Activated CD8-positive, alpha-beta T cell treated with anti-CD3 and anti-CD28 coated beads, Interleukin-2, amount 10 ng/mL, durations not matched to agents 7 days and 5 days (primary cell): Measurements from ENCODE around the gene GTSF1L. TPM values are rescaled to one million over a fixed set of nuclear protein-coding genes. Genes with fewer than 3 reads are reported as not detected.

ENCODE experiments used
- ATAC-seq: fragments of 150-1000 bp; cut with Tn5 transposase; one replicate; pipeline ENCODE4 v1.10.0; 2021; ENCODE audit warnings: moderate library complexity
- CTCF ChIA-PET: fragments of 350-600 bp; sonication (Branson Sonifier 250); formaldehyde crosslinking; loops from one replicate; lab custom pipeline; 2021; ENCODE audit warnings: antibody characterized with exemption; lab: Charles Lee
- POLR2A ChIA-PET: fragments of 350-600 bp; sonication (Branson Sonifier 250); formaldehyde crosslinking; loops from one replicate; lab custom pipeline; 2021; ENCODE audit warnings: antibody characterized with exemption; lab: Charles Lee
- DNase-seq: peaks from one replicate; pipeline ENCODE4 v3.0.0-alpha.2; 2020
- H3K27ac Mint-ChIP-seq: one replicate; pipeline ENCODE4 v1.8.0; 2021; ENCODE audit warnings: mild to moderate bottlenecking, mixed read lengths
- H3K27me3 Mint-ChIP-seq: one replicate; pipeline ENCODE4 v1.8.0; 2021; ENCODE audit warnings: low read depth, mixed read lengths
- H3K36me3 Mint-ChIP-seq: one replicate; pipeline ENCODE4 v1.8.0; 2021; ENCODE audit warnings: low read depth, mixed read lengths
- H3K4me1 Mint-ChIP-seq: one replicate; pipeline ENCODE4 v1.8.0; 2021; ENCODE audit warnings: low read depth, mixed read lengths
- H3K4me3 Mint-ChIP-seq: one replicate; pipeline ENCODE4 v1.8.0; 2021; ENCODE audit warnings: mild to moderate bottlenecking, mixed read lengths
- H3K9me3 Mint-ChIP-seq: one replicate; pipeline ENCODE4 v1.8.0; 2022; ENCODE audit warnings: mixed read lengths; ENCODE audit not compliant: insufficient read depth
- total RNA-seq, 2 experiments: library from RNA; stranded (reverse); gene quantifications; one replicate each; pipeline ENCODE4 v1.2.3, GENCODE V29; 2021

The GTSF1L gene
- total RNA-seq, 2 experiments from 2014 or later = not detected

DNA sequence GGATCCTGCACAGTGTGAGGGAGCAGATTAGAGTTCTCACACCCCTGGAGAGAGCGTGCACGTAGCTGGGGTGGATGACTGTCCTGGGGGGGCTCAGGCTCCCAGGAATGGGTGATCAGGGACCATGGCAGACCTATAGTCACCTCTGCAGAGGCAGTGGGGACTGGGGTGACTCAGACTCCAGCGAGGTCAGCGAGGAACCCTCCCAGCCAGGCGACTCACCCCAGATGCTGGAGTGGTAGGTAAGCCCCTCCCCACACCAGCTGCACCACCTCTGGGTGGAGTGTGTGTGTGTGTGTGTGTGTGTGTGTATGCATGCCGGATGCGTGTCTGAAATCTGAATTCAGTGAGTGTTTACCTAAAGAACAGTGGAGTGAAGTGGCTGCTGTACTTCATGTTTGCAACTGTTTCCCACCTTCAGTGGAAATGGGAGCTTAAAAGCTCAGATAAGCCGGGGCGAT, 17.4 kb upstream of the GTSF1L start:
- ChIA-PET POLR2A (interaction anchor here (0.6 kb wide), 1 partner anchor 95 kb away, joined by 3 read pairs; no protein-coding TSS in a partner anchor), CTCF (interaction anchor here (0.8 to 1.6 kb wide), 2 partner anchors 295 to 336 kb away, joined by 3 to 4 read pairs; no protein-coding TSS in a partner anchor)
- Mint-ChIP-seq H3K27ac (no peak overlapping the region), H3K4me1 (peaks cover 4% of the 10 kb centered on the region), H3K9me3 (no peaks in the 10 kb centered on the region), H3K4me3 (no peak overlapping the region), H3K36me3 (no peaks in the 10 kb centered on the region), H3K27me3 (peaks cover 4% of the 10 kb centered on the region)
- DNase-seq (no peak), ATAC-seq (no peak)

DNA sequence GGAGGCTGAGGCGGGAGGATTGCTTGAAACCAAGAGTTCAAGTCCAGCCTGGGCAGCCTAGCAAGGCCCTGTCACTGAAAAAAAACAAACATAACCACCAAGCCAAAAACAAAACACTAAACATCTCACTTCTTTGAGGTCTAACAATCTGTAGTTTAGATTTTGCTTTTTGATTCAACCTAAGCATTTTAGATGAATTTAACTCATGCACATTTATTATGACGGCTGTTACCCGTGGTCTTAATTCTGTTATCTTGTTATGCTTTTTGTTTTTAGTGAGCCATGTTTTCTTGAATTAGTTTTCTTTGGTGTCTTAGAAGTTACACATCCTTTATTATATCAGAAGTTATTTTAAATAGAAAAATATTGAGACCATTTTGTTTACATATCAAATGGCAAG, 13.8 kb upstream of the GTSF1L start:
- ATAC-seq = no peak
- H3K27ac Mint-ChIP-seq = no peak overlapping the region
- H3K36me3 Mint-ChIP-seq = no peaks in the 10 kb centered on the region
- DNase-seq = no peak
- H3K4me3 Mint-ChIP-seq = no peak overlapping the region
- peaks cover 4% of the 10 kb centered on the region for H3K27me3 Mint-ChIP-seq
- POLR2A ChIA-PET = no interaction called here
- H3K9me3 Mint-ChIP-seq = no peaks in the 10 kb centered on the region
- H3K4me1 Mint-ChIP-seq = peaks cover 14% of the 10 kb centered on the region
- CTCF ChIA-PET = no interaction called here

DNA sequence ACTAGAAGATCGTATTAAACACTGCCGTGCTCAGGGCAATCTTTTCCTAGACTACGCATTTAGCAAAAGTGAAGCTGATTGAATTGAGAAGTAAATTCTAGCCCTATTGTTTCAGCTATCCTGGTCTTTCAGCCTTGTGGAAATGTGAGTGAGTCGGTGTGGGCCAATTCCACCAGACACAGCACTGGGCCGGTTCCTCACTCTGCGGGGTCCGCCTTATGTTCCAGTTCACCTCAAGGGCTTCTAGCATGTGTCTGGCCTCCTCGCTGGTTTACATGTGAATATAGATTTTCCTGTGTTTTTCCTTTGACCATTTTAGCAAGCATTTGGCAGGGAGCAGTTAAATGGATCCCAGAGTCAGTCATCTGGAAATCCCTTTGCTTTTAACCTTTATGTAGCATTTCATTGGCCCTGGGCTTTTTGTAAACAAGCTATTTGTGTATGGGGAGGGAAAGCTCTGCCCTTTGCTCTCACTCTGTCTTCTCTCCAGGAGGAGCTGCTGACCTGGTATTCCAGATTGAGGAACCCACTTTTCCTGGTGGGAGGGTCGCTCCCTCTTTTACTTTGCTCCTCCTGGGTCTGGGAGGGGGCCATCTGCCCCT, 12.4 kb upstream of the GTSF1L start:
- H3K4me3 Mint-ChIP-seq = no peak overlapping the region
- H3K36me3 Mint-ChIP-seq = no peaks in the 10 kb centered on the region
- ATAC-seq = no peak
- ChIA-PET POLR2A (no interaction called here), CTCF (interaction anchor here (1.1 to 3.4 kb wide), 2 partner anchors 10 to 11 kb away, joined by 4 to 11 read pairs; no protein-coding TSS in a partner anchor)
- no peaks in the 10 kb centered on the region for H3K9me3 Mint-ChIP-seq
- no peak for DNase-seq
- H3K27me3 Mint-ChIP-seq = peaks cover 4% of the 10 kb centered on the region
- peaks cover 10% of the 10 kb centered on the region for H3K4me1 Mint-ChIP-seq
- H3K27ac Mint-ChIP-seq = no peak overlapping the region

DNA sequence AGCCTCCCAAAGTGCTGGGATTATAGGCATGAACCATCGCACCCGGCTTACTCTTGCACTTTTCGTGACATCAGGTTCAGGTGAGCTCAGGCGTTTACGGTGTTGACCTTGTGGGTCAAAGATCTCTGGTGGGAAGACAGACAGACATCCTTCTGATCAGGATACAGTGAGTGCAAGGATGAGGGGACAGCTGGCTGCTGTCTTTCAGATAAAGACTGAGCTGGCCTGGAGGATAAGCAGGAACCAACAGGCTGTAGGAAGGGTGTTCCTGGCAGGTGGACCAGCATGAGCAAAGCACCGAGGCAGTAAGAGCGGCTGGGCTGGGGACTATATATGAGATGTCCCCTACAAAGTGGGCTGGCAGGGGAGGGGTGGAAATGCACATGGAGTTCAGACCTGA, 11.1 kb upstream of the GTSF1L start:
- CTCF ChIA-PET = interaction anchor here (1.7 to 3.4 kb wide), 4 partner anchors 10 to 343 kb away, joined by 7 to 11 read pairs (median 10); no protein-coding TSS in a partner anchor
- no peak overlapping the region for H3K27ac Mint-ChIP-seq

DNA sequence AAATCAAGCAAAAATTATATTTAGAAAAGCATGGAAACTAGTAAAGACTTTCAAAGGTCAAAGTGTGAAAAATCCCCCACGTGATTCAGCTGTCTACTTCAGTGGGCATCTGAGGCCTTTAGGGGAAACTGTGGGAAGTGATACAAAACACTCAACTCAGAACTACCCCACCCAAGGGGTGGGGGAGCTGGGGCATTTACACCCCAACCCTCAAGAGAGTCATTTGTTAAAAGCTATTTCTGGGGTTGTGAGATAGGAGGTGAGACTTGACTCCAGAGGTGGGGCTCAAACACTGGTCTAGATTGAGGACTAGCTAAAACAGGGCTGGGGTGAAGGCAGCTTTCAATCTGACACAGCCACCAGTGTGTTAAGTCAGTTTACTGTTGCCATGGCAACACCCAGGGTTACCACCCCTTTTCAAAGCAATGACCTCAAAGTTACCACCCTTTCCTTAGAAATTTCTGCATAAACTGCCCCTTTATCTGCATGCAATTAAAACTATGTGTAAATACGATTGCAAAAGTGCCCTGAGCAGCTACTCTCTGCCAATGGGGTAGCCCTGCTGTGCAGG, 9.9 kb upstream of the GTSF1L start:
- peak; percentile 73 for ATAC-seq

More for the DNA sequence above, 11.1 kb upstream of the GTSF1L start:
- no peak for DNase-seq
- POLR2A ChIA-PET = no interaction called here
- Mint-ChIP-seq H3K4me1 (peaks cover 17% of the 10 kb centered on the region), H3K9me3 (no peaks in the 10 kb centered on the region), H3K4me3 (no peak overlapping the region), H3K36me3 (no peaks in the 10 kb centered on the region), H3K27me3 (no peaks in the 10 kb centered on the region)
- ATAC-seq = no peak

DNA sequence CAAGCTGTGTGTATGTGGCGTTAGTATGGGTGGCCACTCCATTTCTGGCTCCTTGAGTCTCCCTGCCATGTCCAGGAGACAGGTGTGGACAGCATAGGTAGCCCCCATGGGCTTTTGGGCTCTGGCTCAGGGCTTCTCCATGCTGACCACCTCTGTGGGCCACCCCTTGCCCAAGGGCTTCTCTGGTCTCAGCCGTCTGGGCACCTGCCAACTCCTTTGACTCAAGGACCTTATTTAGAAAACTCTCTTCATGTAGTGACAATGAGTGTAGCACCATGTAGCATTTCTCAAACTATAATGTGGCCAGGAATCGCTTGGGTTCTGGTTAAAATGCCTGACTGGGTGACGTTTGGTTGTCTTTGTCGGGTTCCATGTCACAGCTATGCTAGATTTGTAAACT, 5.1 kb upstream of the GTSF1L start:
- Mint-ChIP-seq H3K9me3 (peaks cover 11% of the 10 kb centered on the region), H3K27ac (no peak overlapping the region), H3K4me3 (no peak overlapping the region), H3K4me1 (peaks cover 34% of the 10 kb centered on the region), H3K36me3 (peaks cover 3% of the 10 kb centered on the region), H3K27me3 (no peaks in the 10 kb centered on the region)
- CTCF ChIA-PET = interaction anchor here (2.0 kb wide), 1 partner anchor 19 kb away, joined by 9 read pairs; no protein-coding TSS in a partner anchor
- no peak for ATAC-seq
- DNase-seq = no peak
- POLR2A ChIA-PET = interaction anchor here (1.2 kb wide), 1 partner anchor 13 kb away, joined by 4 read pairs; no protein-coding TSS in a partner anchor

More for the DNA sequence above, 9.9 kb upstream of the GTSF1L start:
- Mint-ChIP-seq H3K36me3 (no peaks in the 10 kb centered on the region), H3K4me1 (peaks cover 23% of the 10 kb centered on the region), H3K9me3 (no peaks in the 10 kb centered on the region), H3K27me3 (no peaks in the 10 kb centered on the region), H3K27ac (no peak overlapping the region), H3K4me3 (no peak overlapping the region)
- POLR2A ChIA-PET = interaction anchor here (1.1 kb wide), 1 partner anchor 15 kb away, joined by 3 read pairs; no protein-coding TSS in a partner anchor
- peak; percentile 41 for DNase-seq
- CTCF ChIA-PET = interaction anchor here (1.0 to 3.4 kb wide), 9 partner anchors 8 to 344 kb away, joined by 3 to 11 read pairs (median 7); no protein-coding TSS in a partner anchor

DNA sequence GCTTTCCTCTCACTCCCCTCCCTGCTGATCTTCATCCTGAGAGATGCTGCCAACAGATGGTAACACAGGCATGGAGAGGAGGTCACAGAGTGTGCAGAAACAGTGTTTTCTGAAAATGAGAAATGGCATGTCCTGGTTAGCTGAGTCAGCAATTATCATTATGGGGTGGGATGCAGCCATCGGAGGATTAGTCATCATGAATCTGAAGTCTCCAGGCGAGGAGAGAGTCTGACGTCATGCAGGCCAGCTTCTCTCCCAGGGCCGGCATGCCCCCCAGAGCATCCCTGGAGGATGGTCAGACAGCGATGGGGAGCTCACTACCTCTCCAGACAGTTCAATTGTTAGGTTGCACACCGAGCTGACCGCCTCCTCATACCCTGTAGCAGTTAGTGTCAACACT, 4.7 kb upstream of the GTSF1L start:
- ATAC-seq = no peak

DNA sequence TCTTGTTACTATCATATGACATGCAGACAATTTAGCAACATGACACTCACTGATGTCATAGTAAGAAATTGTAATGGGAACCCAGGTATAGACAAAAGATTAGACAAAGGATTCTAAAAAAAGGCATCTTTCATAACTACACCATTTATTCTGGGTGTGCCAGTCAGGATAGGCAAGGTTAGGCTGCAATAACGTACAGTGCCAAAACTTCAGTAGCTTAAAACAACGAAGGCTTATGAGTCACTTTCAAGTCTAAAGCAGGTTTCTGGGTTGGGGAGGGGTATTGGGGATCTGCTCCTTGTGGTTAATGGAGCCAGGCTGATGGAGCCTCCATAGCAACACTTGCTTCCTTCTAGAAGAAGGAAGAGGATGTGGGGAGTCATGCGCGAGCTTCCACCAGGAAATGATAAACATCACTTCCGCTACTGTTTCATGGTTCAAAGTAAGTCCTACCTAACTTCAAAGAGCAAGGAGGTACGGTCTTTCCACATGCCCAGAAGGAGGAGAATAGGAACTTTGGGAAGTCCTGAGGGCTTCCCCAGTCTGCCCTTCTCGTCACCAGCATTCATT, 2.0 kb upstream of the GTSF1L start:
- no peak for DNase-seq
- Mint-ChIP-seq H3K36me3 (peaks cover 3% of the 10 kb centered on the region), H3K27me3 (no peaks in the 10 kb centered on the region), H3K9me3 (peaks cover 11% of the 10 kb centered on the region), H3K4me1 (peaks cover 27% of the 10 kb centered on the region), H3K27ac (peak overlapping the region; percentile 31), H3K4me3 (no peak overlapping the region)
- CTCF ChIA-PET = interaction anchor here (1.0 to 2.7 kb wide), 6 partner anchors 9 to 323 kb away, joined by 3 to 13 read pairs (median 7); no protein-coding TSS in a partner anchor
- ATAC-seq = no peak
- POLR2A ChIA-PET = interaction anchor here (0.7 to 0.8 kb wide), 2 partner anchors 17 to 61 kb away, joined by 3 read pairs; no protein-coding TSS in a partner anchor

More for the DNA sequence above, 4.7 kb upstream of the GTSF1L start:
- CTCF ChIA-PET = interaction anchor here (0.8 kb wide), 1 partner anchor 38 kb away, joined by 3 read pairs; no protein-coding TSS in a partner anchor
- Mint-ChIP-seq H3K9me3 (peaks cover 11% of the 10 kb centered on the region), H3K4me3 (no peak overlapping the region), H3K36me3 (peaks cover 3% of the 10 kb centered on the region), H3K4me1 (peaks cover 29% of the 10 kb centered on the region), H3K27me3 (no peaks in the 10 kb centered on the region), H3K27ac (no peak overlapping the region)
- POLR2A ChIA-PET = interaction anchor here (1.2 kb wide), 1 partner anchor 13 kb away, joined by 4 read pairs; no protein-coding TSS in a partner anchor
- DNase-seq = no peak

DNA sequence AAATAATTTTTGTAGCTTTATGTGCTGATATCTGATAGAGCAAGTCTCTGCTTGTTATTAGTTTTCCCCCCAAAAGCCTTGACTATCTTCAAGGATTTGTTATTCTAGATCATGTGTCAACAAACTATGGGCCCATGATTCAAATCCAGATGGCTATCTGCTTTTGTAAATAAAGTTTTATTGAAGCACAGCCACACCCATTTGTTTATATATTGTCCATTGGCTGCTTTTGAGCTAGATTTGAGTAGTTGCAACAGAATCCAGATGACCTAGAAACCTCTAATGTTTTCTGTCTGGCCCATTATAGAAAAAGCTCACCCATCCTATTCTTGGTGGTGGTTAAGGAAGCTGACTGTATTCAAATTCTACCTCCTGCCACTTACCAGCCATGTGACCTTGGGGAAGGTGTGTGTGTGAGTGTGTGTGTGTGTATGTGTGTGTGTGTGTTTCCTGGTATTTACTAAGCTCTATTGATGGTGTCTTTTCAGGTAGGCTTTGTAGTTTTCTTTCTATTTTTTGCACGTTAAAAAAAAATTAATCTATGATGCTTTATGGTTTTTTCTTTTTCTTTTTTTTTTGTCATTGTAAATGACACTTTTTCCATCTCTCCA, 1.3 kb upstream of the GTSF1L start:
- ATAC-seq = no peak
- Mint-ChIP-seq H3K4me3 (no peak overlapping the region), H3K9me3 (peaks cover 11% of the 10 kb centered on the region), H3K27me3 (no peaks in the 10 kb centered on the region), H3K36me3 (peaks cover 3% of the 10 kb centered on the region), H3K4me1 (peaks cover 26% of the 10 kb centered on the region), H3K27ac (no peak overlapping the region)
- POLR2A ChIA-PET = interaction anchor here (0.7 kb wide), 1 partner anchor 17 kb away, joined by 3 read pairs; no protein-coding TSS in a partner anchor
- peak; percentile 36 for DNase-seq
- CTCF ChIA-PET = interaction anchor here (1.0 to 2.7 kb wide), 6 partner anchors 10 to 323 kb away, joined by 3 to 13 read pairs (median 7); no protein-coding TSS in a partner anchor

DNA sequence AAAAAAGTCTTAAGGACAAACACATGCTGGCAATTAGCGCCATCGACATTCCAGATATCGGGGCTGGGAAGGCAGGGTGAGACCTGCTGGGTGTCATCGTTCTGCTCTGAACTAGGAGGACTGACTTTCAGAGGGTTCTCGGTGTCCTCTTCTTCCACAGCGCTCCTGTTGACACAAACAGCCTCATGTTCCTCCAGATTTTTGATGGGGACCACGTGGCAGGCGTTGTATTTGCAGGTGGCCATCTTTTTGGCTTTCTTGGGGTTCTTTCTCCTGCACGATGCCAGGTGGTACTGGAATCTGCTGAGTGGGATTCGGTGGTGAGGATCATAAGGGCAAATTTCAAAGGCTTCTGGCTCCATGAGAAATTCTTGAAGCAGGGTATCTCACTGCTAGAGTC, 469 bp downstream of the GTSF1L start:
- Mint-ChIP-seq H3K4me1 (peaks cover 27% of the 10 kb centered on the region), H3K36me3 (peaks cover 3% of the 10 kb centered on the region), H3K27ac (no peak overlapping the region), H3K4me3 (no peak overlapping the region), H3K27me3 (no peaks in the 10 kb centered on the region), H3K9me3 (peaks cover 11% of the 10 kb centered on the region)
- CTCF ChIA-PET = interaction anchor here (1.6 kb wide), 1 partner anchor 24 kb away, joined by 3 read pairs; no protein-coding TSS in a partner anchor
- DNase-seq = no peak
- no peak for ATAC-seq
- POLR2A ChIA-PET = no interaction called here

DNA sequence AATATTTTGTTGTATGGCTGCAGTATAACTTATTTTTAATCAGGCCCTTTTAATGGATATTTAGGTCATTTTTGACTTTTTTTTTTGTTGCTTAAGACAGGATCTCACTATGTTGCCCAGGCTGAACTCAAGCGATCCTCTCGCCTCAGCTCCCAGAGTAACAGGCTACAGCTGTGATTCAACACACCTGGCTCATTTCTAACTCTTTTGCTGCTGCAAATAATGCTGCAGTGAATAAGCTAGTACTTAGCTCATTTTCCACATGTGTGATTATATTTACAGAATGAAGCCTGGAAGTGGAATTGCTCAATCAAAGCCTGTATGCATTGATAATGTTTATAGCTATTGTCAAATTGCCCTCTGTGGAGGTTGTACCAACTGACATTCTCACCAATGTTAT, 1.1 kb downstream of the GTSF1L start:
- peaks cover 3% of the 10 kb centered on the region for H3K36me3 Mint-ChIP-seq
- peaks cover 11% of the 10 kb centered on the region for H3K9me3 Mint-ChIP-seq
- ChIA-PET CTCF (interaction anchor here (1.6 kb wide), 1 partner anchor 25 kb away, joined by 3 read pairs; no protein-coding TSS in a partner anchor), POLR2A (no interaction called here)
- no peaks in the 10 kb centered on the region for H3K27me3 Mint-ChIP-seq
- no peak overlapping the region for H3K27ac Mint-ChIP-seq
- H3K4me1 Mint-ChIP-seq = peaks cover 31% of the 10 kb centered on the region
- DNase-seq = no peak
- no peak overlapping the region for H3K4me3 Mint-ChIP-seq
- ATAC-seq = no peak
